Urinary bladder (tissue), 4 donors: Measurements from ENCODE around the gene GJD3. TPM values are rescaled to one million over a fixed set of nuclear protein-coding genes. Genes with fewer than 3 reads are reported as not detected.
"Not testable (repeated sequence)": the region's sequence is repeated elsewhere in the genome, so short reads cannot be mapped to it uniquely, and the experiment has no call there.

Experiments used
- DNase-seq: peaks from one replicate; pipeline ENCODE4 v3.0.0-alpha.2; 2015; ENCODE audit errors: extremely low spot score
- H3K27ac ChIP-seq: one replicate; pipeline ENCODE4 v1.5.1; 2013; ENCODE audit warnings: low read depth, mild to moderate bottlenecking, moderate library complexity
- H3K36me3 ChIP-seq: one replicate; pipeline ENCODE4 v1.6.1; 2013; ENCODE audit warnings: mild to moderate bottlenecking, moderate library complexity; ENCODE audit not compliant: insufficient read depth
- H3K4me1 ChIP-seq: one replicate; pipeline ENCODE4 v1.6.1; 2013; ENCODE audit warnings: mild to moderate bottlenecking, moderate library complexity; ENCODE audit not compliant: insufficient read depth
- H3K4me3 ChIP-seq: one replicate; pipeline ENCODE4 v1.5.1; 2013; ENCODE audit warnings: low read depth, low read length
- WGBS: extraction: QIAGEN DNeasy Blood & Tissue Kit; methylation state at CpG from one replicate; pipeline ENCODE4 v1.1.7; 2013; 5-methylcytosine and 5-hydroxymethylcytosine counted together
- polyA plus RNA-seq: library from polyadenylated mRNA; stranded (reverse); fragments of 200-250 nt; gene quantifications from one replicate; pipeline ENCODE4 v1.2.3, GENCODE V29; 2013
- total RNA-seq: library from RNA; depleted of rRNA; stranded (reverse); fragments of >200 nt; gene quantifications from one replicate; pipeline ENCODE4 v1.2.3, GENCODE V29; 2014
- donor health status: healthy with polysubstance abuse.
- donor health status: healthy.

GJD3 gene
- total and polyA plus RNA-seq, 2 donors: 1.1 TPM; not detected in 1

DNA sequence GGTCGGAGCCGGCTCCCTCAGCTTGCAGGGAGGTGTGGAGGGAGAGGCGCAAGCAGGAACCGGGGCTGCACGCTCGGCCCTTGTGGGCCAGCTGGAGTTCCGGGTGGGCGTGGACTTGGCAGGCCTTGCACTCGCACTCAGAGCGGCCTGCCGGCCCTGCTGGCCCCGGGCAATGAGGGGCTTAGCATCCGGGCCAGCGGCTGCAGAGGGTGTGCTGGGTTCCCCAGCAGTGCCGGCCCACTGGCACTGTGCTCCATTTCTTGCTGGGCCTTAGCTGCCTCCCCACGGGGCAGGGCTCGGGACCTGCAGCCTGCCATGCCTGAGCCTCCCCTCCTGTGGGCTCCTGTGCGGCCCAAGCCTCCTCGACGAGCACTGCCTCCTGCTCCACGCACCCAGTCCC, 11.2 kb upstream of the GJD3 start:
- not testable (repeated sequence) for H3K4me1 ChIP-seq, H3K27ac ChIP-seq, H3K36me3 ChIP-seq, DNase-seq, H3K4me3 ChIP-seq
- 88% methylated on average over 21 of the region's 21 CpGs for WGBS

GRCh38 chr17:40374821-40375498, 10.4 kb upstream of the GJD3 start:
- Histone ChIP-seq H3K36me3 (no peaks in the 10 kb centered on the region), H3K27ac (no peak overlapping the region), H3K4me1 (no peaks in the 10 kb centered on the region), H3K4me3 (no peak overlapping the region)
- WGBS: 87% methylated on average over 14 of the region's 14 CpGs
- DNase-seq: no peak

- 87% methylated on average over 8 of the region's 8 CpGs for WGBS
- no peaks in the 10 kb centered on the region for H3K36me3 ChIP-seq
- H3K27ac ChIP-seq: no peak overlapping the region
Measured at GRCh38 chr17:40373999-40374398, 9.5 kb upstream of the GJD3 start.

GRCh38 chr17:40373324-40373723, 8.8 kb upstream of the GJD3 start:
- Histone ChIP-seq H3K27ac (no peak overlapping the region), H3K4me3 (no peak overlapping the region), H3K36me3 (no peaks in the 10 kb centered on the region), H3K4me1 (no peaks in the 10 kb centered on the region)
- no peak for DNase-seq
- WGBS: 81% methylated on average over 4 of the region's 4 CpGs

More at GRCh38 chr17:40373999-40374398, 9.5 kb upstream of the GJD3 start:
- Histone ChIP-seq H3K4me3 (no peak overlapping the region), H3K4me1 (no peaks in the 10 kb centered on the region)
- no peak for DNase-seq

GRCh38 chr17:40372644-40373043, 8.1 kb upstream of the GJD3 start:
- not testable (repeated sequence) for H3K36me3 ChIP-seq, H3K4me1 ChIP-seq, H3K27ac ChIP-seq, H3K4me3 ChIP-seq, DNase-seq
- 57% methylated on average over 4 of the region's 4 CpGs for WGBS

DNA sequence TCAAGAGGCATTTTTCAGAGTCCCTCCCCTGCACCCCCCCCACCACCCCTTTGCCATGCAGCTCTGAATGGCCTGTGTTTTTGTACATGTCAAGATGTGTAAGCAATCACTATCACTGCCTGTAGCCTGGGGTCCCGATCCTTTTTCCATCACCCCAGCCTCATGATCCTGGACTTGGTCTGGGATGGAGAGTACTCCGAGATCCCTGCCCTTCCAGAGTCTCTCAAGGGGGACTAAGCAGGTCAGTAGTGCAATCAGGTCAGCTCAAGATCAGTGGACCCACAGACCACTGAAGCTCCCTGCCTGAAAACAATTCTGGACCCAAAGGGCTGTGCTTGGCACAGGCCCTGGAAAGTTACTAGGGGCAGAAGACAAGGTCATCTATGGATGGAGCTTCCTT, 7.5 kb upstream of the GJD3 start:
- Histone ChIP-seq H3K36me3 (no peaks in the 10 kb centered on the region), H3K4me3 (no peak overlapping the region), H3K27ac (no peak overlapping the region), H3K4me1 (no peaks in the 10 kb centered on the region)
- no peak for DNase-seq
- 95% methylated on average over 2 of the region's 2 CpGs for WGBS

GRCh38 chr17:40371261-40371929, 6.9 kb upstream of the GJD3 start:
- H3K27ac ChIP-seq: no peak overlapping the region
- no peaks in the 10 kb centered on the region for H3K4me1 ChIP-seq
- DNase-seq: no peak
- H3K36me3 ChIP-seq: no peaks in the 10 kb centered on the region
- 86% methylated on average over 16 of the region's 16 CpGs for WGBS
- H3K4me3 ChIP-seq: no peak overlapping the region

- H3K4me1 ChIP-seq: no peaks in the 10 kb centered on the region
- DNase-seq: no peak
- 90% methylated on average over 7 of the region's 7 CpGs for WGBS
Measured at GRCh38 chr17:40369923-40370322, 5.4 kb upstream of the GJD3 start.

DNA sequence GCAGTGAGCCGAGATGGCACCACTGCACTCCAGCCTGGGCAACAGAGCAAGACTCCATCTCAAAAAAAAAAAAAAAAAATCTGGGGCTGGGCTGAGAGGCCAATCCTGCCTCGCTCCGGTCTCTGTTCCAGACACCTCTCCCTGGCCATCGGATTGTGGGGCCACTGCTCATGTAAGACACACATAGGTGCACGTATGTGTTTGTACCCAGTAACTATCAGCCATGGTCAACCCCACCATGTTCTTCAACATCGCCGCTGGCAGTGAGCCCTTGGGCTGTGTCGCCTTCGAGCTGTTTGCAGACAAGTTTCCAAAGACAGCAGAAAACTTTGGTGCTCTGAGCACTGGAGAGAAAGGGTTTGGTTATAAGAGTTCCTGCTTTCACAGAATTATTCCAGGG, 3.2 kb upstream of the GJD3 start:
- 89% methylated on average over 9 of the region's 9 CpGs for WGBS
- H3K4me3 ChIP-seq, H3K27ac ChIP-seq, H3K4me1 ChIP-seq, DNase-seq, H3K36me3 ChIP-seq: not testable (repeated sequence)

More at GRCh38 chr17:40369923-40370322, 5.4 kb upstream of the GJD3 start:
- Histone ChIP-seq H3K27ac (no peak overlapping the region), H3K36me3 (no peaks in the 10 kb centered on the region), H3K4me3 (no peak overlapping the region)

DNA sequence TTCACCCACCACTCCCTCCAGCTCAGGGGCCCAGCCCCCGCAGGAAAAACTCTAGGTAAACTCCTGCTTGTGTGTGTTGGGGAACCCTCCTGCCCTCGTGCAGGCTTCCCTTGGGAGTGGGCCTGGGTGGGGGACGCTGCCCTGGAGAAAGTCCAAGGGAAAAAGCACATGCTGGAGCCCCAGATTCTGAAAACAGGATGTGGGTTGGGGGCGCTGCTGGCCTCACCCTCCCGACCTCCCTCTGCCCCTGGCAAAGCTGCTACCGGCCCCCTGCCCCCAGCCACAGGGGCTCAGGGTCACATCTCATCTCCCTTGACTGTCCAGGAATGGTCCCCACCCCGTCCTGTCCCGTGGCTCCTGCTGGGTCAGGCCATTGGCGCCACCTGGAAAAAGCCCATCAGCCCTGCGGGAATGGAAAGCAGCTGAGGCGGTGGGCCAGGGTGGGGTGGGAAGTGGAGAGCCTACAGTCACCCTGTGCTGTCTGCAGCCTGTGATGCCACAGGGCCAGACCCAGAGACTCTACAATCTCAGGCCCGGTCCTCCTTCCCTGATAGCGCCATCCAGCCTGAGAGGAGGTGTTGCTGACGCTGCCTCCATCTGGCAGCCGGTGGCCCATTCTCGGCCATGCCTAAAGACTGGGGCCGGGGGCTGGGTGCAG, 2.5 kb upstream of the GJD3 start:
- DNase-seq: no peak
- Histone ChIP-seq H3K36me3 (no peaks in the 10 kb centered on the region), H3K4me3 (no peak overlapping the region), H3K27ac (no peak overlapping the region), H3K4me1 (peaks cover 2% of the 10 kb centered on the region)
- 74% methylated on average over 17 of the region's 17 CpGs for WGBS

DNA sequence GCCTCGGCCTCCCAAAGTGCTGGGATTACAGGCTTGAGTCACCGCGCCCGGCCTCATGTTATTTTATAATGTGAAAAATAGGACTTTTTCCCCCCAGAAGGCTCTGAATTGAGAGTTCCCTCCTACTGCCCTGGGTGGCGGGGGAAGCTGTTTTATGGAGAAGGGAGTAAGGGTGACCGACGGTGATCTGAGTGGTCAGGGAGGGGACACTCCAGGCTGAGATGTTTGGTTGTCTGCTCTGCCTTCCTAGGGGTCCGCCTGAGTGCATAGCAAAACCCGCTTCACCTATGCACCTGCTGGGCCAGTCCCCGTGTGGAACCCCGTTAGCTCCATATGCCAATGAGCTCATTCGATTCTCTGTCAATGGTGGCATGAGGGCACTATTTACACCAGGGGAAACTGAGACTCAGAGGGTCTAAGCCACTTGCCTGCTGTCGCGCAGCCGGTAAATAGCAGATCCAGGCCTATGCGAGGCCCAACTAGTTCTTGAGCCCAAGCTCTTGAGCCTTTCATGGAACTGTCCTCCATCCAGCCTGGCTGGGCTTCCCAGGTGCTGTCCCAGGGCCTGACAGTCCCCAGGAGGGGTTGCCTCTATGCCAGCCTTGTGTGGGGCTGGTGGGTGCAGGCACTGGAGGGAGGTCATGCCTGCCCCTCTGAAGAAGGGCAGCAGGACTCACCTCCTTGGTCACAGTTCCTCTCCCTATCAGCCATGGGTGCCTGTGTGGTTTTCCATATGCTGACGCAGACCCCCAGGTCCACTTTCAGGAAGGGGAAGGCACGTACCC, 1.7 kb upstream of the GJD3 start:
- Histone ChIP-seq H3K4me1 (peaks cover 2% of the 10 kb centered on the region), H3K27ac (no peak overlapping the region), H3K36me3 (no peaks in the 10 kb centered on the region), H3K4me3 (no peak overlapping the region)
- WGBS: 94% methylated on average over 18 of the region's 18 CpGs
- no peak for DNase-seq

DNA sequence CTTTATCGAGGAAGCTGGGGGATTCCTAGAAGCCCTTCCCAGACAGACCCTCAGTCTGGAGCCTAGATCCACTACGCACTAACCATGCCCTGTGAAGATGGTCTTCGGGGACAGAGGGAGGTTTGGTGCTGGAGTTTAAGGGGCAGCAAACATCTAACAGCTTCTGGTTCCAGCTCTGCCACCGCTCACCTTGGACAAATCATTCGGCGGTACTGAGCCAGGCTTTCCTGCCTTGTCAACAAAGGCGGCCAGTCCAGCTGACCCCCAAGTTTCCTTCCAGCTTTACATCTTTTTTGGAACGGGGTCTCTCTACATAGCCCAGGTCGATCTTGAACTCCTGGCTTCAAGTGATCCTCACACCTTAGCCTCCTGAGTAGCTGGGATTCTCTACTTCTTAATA, 369 bp upstream of the GJD3 start:
- 87% methylated on average over 9 of the region's 9 CpGs for WGBS
- peaks cover 2% of the 10 kb centered on the region for H3K4me1 ChIP-seq
- no peak overlapping the region for H3K27ac ChIP-seq
- no peak overlapping the region for H3K4me3 ChIP-seq
- no peak for DNase-seq
- no peaks in the 10 kb centered on the region for H3K36me3 ChIP-seq

- no peak overlapping the region for H3K27ac ChIP-seq
- DNase-seq: no peak
Measured at GRCh38 chr17:40363111-40363827, 1.3 kb downstream of the GJD3 start.

More at GRCh38 chr17:40363111-40363827, 1.3 kb downstream of the GJD3 start:
- Histone ChIP-seq H3K4me3 (peak overlapping the region; percentile 53), H3K4me1 (peaks cover 2% of the 10 kb centered on the region), H3K36me3 (no peaks in the 10 kb centered on the region)
- WGBS: 2% methylated on average over 91 of the region's 91 CpGs
